ENCODE data around the gene MCRIP1. TPM values are rescaled to one million over a fixed set of nuclear protein-coding genes. Genes with fewer than 3 reads are reported as not detected.

Gene MCRIP1
- total and polyA plus RNA-seq, 2 of the 13 experiments (the other 11 are each of a cell fraction or from before 2014, with no cell fraction given) = 79.7 to 84.9 TPM

DNA sequence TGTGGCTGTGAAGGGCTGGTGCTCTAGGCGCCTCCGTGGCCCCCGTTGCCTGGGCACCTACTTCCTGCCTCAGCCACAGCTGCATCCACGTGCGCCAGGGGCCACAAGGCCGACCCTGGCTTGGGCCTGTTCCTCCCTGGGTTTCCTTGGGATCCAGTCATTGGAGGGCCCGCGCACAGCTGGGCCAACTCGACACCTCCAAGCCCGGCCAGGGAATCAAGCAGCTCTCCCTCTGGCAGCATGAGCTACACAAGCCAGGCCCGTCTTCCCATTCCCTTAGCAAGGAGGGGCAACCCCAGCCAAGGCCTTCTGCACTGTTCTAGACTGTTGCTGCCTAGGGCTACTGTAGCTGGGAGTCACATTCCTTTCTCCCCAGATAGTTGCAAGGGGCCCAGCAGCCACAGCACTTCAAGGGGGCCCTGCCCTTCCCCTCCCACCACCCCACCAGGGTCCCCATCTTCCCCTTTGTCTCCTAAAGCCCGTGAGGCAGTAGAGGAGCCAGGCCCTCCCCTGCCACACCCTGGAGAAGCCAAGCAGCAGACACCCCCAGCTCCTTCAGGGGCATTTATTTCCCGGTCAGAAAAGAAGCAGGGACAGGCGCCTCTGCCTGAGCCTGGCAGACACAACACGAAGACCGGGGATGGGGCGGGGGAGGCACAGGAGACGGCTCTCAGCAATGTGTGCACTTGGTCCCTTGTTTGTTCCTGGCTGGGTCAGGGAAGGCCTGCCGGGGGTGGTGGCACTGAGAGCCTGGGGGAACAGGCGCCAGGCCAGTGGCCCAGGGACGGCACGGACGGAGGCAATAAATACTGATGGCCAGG is 34.3 kb upstream of the MCRIP1 start (continued):
- TF ChIP-seq, protein P1, sequence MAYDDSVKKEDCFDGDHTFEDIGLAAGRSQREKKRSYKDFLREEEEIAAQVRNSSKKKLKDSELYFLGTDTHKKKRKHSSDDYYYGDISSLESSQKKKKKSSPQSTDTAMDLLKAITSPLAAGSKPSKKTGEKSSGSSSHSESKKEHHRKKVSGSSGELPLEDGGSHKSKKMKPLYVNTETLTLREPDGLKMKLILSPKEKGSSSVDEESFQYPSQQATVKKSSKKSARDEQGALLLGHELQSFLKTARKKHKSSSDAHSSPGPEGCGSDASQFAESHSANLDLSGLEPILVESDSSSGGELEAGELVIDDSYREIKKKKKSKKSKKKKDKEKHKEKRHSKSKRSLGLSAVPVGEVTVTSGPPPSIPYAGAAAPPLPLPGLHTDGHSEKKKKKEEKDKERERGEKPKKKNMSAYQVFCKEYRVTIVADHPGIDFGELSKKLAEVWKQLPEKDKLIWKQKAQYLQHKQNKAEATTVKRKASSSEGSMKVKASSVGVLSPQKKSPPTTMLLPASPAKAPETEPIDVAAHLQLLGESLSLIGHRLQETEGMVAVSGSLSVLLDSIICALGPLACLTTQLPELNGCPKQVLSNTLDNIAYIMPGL (CRISPR knock-in tag; IDR thresholded peaks at IDR 0.05; ENCODE audit: borderline replicate concordance in 1 of 2, low read depth in 1 of 2) = no peak; a peak in 2 of 4 replicates
- TF ChIP-seq ZNF513 (CRISPR knock-in tag; conservative IDR thresholded peaks at IDR 0.05) (no peak), SMAD1 (CRISPR knock-in tag; IDR thresholded peaks at IDR 0.05; ENCODE audit: borderline replicate concordance, low read depth) (peak; percentile 75; the same call in 1 of the 2 replicates), ZNF430 (CRISPR knock-in tag; IDR thresholded peaks at IDR 0.05) (peak; percentile 65), AKAP8 (CRISPR knock-in tag; IDR thresholded peaks at IDR 0.05) (peak; percentile 99), ZFP62 (CRISPR knock-in tag; IDR thresholded peaks at IDR 0.05) (no peak), PHB2 (IDR thresholded peaks at IDR 0.05; ENCODE audit: partially characterized antibody) (no peak), RARA (CRISPR knock-in tag; IDR thresholded peaks at IDR 0.05) (no peak; the same call in 1 of the 2 replicates), NCOA1 (CRISPR knock-in tag; IDR thresholded peaks at IDR 0.05) (no peak; the same call in 1 of the 2 replicates), HHEX (CRISPR knock-in tag; IDR thresholded peaks at IDR 0.05) (no peak), ZNF652 (CRISPR knock-in tag; IDR thresholded peaks at IDR 0.05; ENCODE audit: borderline replicate concordance, low read depth) (no peak), NR3C1 (CRISPR knock-in tag; IDR thresholded peaks at IDR 0.05) (no peak), ZNF780A (CRISPR knock-in tag; IDR thresholded peaks at IDR 0.05) (peak; percentile 30; the same call in 1 of the 2 replicates), CBX2 (IDR thresholded peaks at IDR 0.05; ENCODE audit: low read depth, low read length) (no peak), CBX2 (CRISPR knock-in tag; IDR thresholded peaks at IDR 0.05; ENCODE audit: low read depth) (no peak), KLF6 (CRISPR knock-in tag; IDR thresholded peaks at IDR 0.05) (0 out of 2 replicates have a peak, but pooled peaks have one; percentile 20), PAXIP1 (CRISPR knock-in tag; conservative IDR thresholded peaks at IDR 0.05) (no peak; the same call in 1 of the 2 replicates), HOXA3 (CRISPR knock-in tag; IDR thresholded peaks at IDR 0.05) (no peak; the same call in 1 of the 2 replicates), ISL2 (CRISPR knock-in tag; IDR thresholded peaks at IDR 0.05) (0 out of 2 replicates have a peak, but pooled peaks have one; percentile 10)
- TF ChIP-seq, protein P2, sequence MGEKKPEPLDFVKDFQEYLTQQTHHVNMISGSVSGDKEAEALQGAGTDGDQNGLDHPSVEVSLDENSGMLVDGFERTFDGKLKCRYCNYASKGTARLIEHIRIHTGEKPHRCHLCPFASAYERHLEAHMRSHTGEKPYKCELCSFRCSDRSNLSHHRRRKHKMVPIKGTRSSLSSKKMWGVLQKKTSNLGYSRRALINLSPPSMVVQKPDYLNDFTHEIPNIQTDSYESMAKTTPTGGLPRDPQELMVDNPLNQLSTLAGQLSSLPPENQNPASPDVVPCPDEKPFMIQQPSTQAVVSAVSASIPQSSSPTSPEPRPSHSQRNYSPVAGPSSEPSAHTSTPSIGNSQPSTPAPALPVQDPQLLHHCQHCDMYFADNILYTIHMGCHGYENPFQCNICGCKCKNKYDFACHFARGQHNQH (CRISPR knock-in tag; IDR thresholded peaks at IDR 0.05) = no peak
- TF ChIP-seq, protein P3, sequence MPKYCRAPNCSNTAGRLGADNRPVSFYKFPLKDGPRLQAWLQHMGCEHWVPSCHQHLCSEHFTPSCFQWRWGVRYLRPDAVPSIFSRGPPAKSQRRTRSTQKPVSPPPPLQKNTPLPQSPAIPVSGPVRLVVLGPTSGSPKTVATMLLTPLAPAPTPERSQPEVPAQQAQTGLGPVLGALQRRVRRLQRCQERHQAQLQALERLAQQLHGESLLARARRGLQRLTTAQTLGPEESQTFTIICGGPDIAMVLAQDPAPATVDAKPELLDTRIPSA (CRISPR knock-in tag; IDR thresholded peaks at IDR 0.05; ENCODE audit: borderline replicate concordance) = no peak
